A673 (cell line): Measurements from ENCODE around the gene HIGD1C.

Source experiments
- EZH2 ChIP-seq: fragments of 200-600 bp; sonication (generic); IDR thresholded peaks from 2 replicates; pipeline ENCODE4 v1.6.1; 2017; ENCODE audit warnings: borderline replicate concordance, low read depth, mild to moderate bottlenecking, mixed read lengths, antibody characterized with exemption, low read length; ENCODE audit not compliant: poor library complexity, severe bottlenecking
- TF ChIP-seq, protein P1 (sequence below): fragments of 300-800, 200-600 bp; sonication (generic); conservative IDR thresholded peaks from 2 replicates; pipeline ENCODE4 v1.5.1; 2017; ENCODE audit warnings: low read depth, mild to moderate bottlenecking, antibody characterized with exemption, low read length, moderate library complexity, mixed read lengths

GRCh38 chr12:50999093-50999492 is 46.7 kb downstream of the HIGD1C start:
- TF ChIP-seq, protein P1, sequence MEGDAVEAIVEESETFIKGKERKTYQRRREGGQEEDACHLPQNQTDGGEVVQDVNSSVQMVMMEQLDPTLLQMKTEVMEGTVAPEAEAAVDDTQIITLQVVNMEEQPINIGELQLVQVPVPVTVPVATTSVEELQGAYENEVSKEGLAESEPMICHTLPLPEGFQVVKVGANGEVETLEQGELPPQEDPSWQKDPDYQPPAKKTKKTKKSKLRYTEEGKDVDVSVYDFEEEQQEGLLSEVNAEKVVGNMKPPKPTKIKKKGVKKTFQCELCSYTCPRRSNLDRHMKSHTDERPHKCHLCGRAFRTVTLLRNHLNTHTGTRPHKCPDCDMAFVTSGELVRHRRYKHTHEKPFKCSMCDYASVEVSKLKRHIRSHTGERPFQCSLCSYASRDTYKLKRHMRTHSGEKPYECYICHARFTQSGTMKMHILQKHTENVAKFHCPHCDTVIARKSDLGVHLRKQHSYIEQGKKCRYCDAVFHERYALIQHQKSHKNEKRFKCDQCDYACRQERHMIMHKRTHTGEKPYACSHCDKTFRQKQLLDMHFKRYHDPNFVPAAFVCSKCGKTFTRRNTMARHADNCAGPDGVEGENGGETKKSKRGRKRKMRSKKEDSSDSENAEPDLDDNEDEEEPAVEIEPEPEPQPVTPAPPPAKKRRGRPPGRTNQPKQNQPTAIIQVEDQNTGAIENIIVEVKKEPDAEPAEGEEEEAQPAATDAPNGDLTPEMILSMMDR: no peak
- TF ChIP-seq EZH2: no peak
